ENCODE data around the gene MT1M.

- TF ChIP-seq YY1 (IDR thresholded peaks at IDR 0.05; ENCODE audit: low read depth, low read length) (no peak), JUND (IDR thresholded peaks at IDR 0.05; ENCODE audit: low read depth, low read length) (no peak), ASH2L (IDR thresholded peaks at IDR 0.05; ENCODE audit: borderline replicate concordance, low read depth) (no peak), FOXK2 (IDR thresholded peaks at IDR 0.05) (no peak), CTCF (IDR thresholded peaks at IDR 0.05 in 2 of 3, conservative IDR thresholded peaks at IDR 0.05 in 1 of 3; ENCODE audit: control insufficient read depth in 2 of 3, extremely low read depth in 1 of 3, insufficient read depth in 1 of 3, low read depth in 3 of 3, low read length in 3 of 3) (peak; percentile 5 to 50 (median 33); a peak in 4 of 6 replicates), KAT2A (conservative IDR thresholded peaks at IDR 0.05; ENCODE audit: control insufficient read depth, low read depth, low read length) (no peak)
Observed at GRCh38 chr16:56603589-56603988, 28.9 kb upstream of the MT1M start.
